NCI-H524 (cell line): Measurements from ENCODE around the gene PWWP2B.

Experiments used
- DNase-seq, 2 experiments: peaks; one replicate each; lab custom pipeline; 2025; lab: John Stamatoyannopoulos, UW

PWWP2B gene

DNA sequence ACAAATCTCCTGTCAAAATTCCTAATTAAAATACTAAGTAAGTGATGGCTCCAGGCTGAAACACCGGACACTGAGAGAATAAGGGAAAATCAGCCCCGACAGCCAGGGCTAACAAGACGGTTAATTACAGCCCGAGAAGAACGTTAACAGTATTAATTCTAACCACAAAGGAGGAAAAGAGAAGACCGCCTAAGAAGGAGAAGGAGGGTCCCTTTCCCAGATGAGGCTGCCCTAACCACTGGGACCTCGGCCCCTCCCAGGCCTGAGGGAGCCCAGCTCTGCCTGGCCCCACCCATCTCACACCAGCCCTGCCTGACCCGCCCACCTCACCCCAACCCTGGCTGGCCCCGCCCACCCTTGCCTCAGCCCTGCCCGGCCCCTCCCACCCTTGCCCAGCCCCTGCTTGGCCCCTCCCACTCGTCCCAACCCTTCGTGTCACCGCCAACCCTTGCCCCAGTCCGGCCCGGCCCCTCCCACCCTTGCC lies 51.3 kb downstream of the PWWP2B start:
- no peak for DNase-seq

- DNase-seq, result no peak
Observed at GRCh38 chr10:132449051-132449810, 52.2 kb downstream of the PWWP2B start.

DNA sequence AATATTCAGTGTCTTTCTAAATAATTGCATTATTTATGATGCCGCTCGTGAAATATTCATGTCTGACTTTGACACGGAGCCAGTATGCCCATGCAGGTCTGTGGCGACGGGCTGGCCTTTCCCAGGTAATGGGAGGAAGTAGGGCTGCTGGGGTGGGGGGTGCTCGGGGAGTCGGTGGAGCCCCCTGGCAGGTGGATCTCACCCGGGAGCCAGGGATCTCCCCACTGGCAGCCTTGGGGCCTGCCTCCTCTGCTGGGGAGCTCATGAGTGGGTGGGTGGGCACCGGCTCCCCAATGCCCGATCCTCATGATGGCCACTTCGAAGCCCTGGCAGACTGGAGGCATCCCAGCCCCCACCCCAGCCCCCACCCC lies 52.8 kb downstream of the PWWP2B start:
- no peak for DNase-seq

DNA sequence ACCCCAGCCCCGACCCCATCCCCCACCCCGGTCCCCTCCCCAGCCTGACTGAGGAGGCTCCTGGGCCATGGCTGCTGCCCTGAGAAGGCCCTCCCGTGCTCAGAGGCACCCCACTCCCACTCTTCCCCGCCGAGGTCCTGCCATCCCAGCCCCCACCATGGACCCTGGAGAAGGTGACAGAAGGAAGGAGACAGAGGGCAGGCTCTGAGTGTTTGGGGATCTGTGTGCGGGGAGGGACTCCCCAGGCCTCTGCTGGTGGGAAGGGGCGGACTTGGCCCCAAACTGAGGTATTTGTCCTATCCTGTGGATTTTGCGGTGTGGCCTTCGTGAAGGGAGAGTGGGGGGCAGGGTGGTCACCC lies 53.4 kb downstream of the PWWP2B start:
- DNase-seq, result no peak

DNA sequence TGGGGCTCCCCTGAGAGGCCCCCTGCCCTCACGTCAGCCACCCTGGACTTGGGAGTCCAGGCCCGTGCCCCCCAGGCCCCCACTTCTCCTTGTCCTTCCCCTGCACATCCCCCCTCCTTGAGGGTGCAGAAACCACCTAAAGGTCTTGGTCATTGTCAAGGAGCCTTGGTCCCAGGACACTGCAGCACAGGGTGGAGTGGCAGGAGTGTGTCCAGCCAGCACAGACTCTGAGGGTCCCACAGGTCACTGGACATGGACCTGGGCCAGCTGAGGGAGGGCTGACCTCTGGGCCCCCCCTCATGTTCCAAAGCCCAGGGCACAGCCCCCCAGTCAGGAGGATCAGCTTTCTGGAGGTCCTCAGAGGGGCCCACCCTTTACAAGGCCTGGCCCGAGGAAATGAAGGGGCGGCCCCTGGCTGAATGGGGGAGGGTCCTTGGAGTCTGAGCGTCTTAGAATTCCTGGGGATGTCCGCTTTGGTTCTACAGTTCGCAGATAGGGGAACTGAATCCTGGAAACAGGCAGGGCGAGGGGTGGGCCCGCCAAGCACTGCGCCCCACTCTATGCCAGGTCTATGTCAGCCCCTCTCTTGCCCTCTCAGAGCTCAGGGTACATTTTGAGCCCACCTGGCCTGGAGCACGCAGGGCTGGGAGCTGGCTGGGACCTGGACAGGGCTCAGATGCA lies 54.0 kb downstream of the PWWP2B start:
- DNase-seq, result no peak

- no peak for DNase-seq
Observed at GRCh38 chr10:132451506-132452215, 54.7 kb downstream of the PWWP2B start.

GRCh38 chr10:132452216-132452650 lies 55.2 kb downstream of the PWWP2B start:
- peak in 1 of 2 experiments; percentile 24 for DNase-seq

DNA sequence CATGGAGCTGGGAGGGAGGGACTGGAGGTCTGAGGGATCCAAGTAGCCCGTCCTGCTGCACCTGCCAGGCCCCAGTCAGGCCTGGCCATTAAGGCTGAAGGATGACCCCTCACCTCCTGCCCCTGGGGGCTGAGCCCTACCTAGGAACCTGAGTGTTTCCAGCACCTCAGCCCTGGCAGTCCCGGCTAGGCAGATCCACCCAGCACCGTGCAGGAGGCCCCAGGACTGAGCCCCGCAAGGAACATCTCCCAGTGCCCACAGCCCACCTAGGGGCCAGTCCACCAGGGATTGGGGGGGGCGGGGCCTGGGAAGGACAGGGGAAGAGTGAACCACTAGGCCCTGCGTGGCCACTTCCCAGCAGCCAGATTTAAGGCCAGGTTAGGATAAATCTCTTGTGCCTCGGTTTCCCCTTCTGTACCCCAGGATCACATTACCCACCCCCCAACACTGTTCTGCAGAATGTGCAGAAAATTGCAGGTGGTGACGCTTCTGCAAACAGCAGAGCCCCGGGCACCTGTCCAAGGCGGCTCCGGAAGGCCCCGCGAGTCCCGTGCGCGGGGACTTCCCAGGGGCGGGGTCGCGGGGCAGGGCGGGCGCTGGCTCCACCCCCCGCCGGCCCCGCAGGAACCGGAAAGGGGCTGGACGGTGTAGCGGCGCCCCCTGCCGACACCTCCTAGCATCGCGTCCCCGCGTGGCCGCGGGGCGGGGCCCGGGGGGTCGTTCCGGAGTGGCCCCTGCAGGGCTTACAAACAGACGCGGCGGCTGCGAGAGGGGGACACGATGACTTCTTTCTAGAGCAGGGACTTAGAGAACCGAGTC lies 55.9 kb downstream of the PWWP2B start:
- DNase-seq, result peak in 1 of 2 experiments; percentile 51

- DNase-seq, result no peak
Observed at GRCh38 chr10:132453470-132453861, 56.5 kb downstream of the PWWP2B start.

DNA sequence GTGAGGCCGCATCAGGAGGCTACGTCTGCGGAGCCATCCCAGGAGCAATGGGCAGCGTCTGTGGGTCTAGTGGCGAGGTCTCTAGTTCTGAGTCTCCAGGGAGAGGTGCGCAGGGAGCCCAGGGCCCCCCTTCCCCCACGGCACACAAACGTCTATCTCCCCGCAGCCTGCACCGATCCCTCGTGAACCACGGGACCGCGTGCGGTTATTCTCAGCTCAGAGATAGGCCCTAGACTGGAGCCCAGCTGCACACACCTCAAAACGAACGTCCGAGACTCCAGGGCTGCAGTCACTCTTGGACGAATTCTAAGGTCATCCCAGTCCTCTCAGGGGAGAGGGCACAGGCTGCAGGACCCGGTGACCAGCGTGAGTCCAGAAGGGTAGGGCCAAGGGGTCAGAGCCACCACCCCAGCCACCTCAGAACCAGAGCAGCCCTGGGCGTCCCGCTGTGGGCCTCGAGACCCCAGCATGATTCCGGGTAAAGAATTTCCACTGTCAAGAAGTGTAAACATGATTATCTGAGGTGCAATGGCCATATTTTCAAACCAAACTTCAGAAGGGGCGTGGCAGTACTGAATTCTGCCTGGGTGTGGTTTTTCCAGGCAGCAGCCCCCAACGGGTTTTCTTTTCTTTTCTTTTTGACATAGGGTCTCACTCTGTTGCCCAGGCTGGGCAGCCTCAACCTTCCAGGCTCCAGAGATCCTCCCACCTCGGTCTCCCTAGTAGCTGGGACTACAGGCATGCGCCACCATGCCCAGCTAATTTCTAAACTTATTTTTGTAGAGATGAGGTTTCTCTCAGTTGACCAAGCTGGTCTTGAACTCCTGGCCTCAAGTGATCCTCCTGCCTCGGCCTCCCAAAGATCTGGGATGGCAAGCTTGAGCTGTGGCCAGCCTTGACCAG lies 57.5 kb downstream of the PWWP2B start:
- DNase-seq, result no peak

- no peak for DNase-seq
Observed at GRCh38 chr10:132455441-132455971, 58.5 kb downstream of the PWWP2B start.

GRCh38 chr10:132455986-132456847 lies 59.2 kb downstream of the PWWP2B start:
- DNase-seq, result no peak

DNA sequence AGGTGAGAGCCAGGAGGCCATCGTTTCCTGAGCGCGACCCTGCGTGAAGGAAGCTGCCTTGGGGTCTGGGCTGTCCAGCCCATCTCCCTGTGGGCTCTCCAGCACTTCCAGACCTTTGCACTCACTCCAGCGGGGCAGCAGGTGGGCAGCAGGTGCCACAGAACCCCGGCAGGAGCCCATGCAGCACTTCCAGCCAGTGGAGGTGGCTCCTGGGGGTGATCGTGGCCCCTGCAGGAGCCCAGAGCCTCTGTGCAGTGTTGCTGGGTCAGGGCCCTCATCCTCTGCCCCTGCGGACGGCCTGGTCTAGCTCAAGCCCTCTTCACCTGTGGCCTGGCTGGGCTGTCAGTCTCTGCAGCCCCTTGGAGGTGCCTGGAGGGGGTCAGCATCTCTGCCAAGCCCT lies 59.9 kb downstream of the PWWP2B start:
- no peak for DNase-seq

DNA sequence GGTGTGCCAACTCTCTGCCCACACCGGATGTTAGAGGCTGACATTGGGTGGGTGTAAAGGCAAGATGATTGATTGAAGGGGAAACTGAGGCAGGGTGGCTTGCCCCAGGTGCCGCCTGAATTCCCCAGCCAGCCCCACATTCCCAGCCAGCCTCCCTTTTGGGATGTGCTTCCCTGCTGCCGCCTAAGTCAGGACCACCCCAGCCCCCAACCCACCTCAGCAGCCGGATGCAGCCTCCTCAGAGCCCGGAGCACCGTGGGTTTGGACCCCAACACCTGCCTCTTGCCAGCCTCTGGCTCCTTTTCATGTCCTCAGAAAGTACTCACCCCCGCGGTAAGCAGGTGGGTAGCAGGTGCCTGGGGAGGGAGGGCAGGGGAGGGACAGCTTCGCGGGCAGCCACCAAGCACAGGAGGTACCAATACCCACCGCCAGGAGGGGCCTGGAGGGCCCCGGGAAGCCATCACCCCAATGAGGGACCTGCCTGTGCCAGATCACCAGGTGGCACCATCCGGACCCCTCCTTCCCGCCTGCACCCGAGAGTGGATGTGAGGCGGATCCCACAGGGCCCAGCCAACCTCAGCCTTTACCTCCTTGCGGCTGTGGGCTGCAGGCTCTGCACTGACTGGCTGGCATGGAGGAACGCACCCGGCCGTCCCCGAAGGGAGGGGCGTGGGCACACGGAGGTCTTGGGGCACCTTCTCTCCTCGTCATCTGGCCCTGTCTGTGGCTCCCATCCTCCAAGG lies 60.5 kb downstream of the PWWP2B start:
- DNase-seq, result peak; percentile 1 to 49

- DNase-seq, result peak in 1 of 2 experiments; percentile 21
Observed at GRCh38 chr10:132458071-132458585, 61.1 kb downstream of the PWWP2B start.

DNA sequence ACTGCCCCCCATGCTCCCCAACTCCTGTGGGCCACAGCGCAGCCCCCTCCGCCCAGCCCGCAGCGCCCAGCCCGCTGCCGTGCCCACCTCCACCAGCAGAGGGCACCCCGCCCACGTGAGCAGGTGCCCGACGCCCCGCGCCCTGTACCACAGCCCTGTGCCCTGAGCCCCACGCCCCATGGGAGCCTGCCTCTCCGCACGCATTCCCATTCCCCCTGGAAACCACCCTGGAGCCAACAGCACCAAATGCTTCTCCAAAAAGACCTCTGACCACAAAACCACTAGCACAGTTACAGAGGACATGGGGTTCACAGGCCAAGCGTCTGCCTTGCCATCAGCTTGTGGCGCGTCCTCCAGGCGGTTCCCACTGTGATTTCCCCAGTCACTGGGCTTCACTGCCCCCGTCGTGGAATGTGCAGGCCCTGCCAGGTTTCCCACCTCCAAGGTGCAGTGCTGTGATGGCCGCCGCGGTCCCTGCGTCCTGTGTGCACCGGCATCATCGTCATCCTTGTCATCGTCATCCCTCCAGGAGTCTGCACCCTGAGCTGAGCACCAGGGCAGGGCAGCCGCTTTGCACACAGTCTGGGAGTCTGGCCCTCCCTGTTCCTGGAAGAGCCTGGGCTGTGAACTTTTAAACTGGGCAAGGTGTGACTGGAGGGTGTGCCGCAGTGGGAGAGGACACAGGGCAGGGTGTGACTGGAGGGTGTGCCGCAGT lies 61.7 kb downstream of the PWWP2B start:
- no peak for DNase-seq

DNA sequence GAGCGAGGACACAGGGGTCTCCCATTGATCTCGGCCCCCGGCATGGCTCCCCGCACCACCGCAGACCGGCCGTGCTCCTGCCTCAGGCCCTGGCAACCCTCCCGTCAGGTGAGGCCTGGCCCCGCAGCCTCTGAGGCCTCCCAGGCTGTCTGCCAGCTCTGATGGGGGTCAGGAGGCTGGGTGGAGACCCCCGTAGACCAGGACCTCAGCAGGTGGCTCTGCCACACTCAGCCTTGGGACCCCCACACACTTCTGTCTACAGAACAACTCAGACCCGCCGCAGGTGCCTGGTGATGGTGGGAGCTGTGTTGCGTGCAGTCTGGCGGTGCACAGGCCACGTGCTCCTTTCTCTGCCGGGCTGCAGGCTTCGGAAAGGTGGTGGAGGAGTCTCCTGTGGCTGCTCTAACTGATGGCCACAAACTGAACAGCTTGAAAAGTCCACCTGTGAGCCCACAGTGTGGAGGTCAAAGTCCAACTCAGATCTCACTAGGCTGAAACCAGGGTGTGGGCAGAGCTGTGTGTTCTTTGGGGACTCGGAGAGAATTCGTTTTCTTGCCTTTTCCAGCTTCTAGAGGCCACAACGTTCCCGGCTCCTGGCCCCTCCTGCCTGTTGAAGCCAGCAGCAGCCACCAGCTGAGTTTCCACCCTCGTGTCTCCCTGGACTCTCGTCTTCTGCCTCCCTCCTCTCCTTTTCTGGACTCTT lies 62.5 kb downstream of the PWWP2B start:
- no peak for DNase-seq
